ENCODE measurements around the gene SLC9A6.
A peak's percentile ranks its signal among the peaks of the same experiment; 100 is the strongest.
"Not testable (repeated sequence)": the region's sequence is repeated elsewhere in the genome, so short reads cannot be mapped to it uniquely, and the experiment has no call there.

SLC9A6 gene

DNA sequence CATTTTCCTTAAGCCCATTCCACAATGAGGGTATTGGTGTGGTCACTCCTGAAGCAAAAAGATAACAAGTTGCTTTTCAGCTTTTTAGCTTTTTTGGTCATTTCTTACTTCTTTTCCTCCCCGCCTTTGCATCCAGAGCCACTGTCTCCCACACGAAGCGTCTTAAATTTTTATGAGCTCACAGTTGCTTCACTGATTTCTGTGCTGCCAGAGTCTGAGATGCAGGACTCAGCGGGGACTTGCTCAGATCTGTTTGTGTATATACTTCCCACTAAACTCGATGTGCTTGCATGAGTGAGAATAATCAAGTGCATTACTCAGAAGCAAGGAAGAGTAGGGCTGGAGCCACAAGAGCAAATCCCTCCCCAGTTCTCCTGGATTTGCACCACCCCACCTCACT is 81.9 kb downstream of the SLC9A6 start:
- Histone ChIP-seq H4K20me1 (no peaks in the 10 kb centered on the region), H3K27ac (no peak overlapping the region), H3K9ac (no peak overlapping the region), H3K4me1 (peaks cover 35 to 60% (median 46%) of the 10 kb centered on the region in 10 experiments), H3K4me2 (0 out of 22 replicates have a peak overlapping the region, but pooled peaks of 1 of the 11 experiments have one; percentile 57), H3K4me3 (no peak overlapping the region), H3K36me3 (no peaks in the 10 kb centered on the region), H3K9me3 (replicated peaks in 1 of 11) (peaks cover 0 to 6% (median 0%) of the 10 kb centered on the region in 11 experiments; a peak in 1 of 22 replicates), H3K27me3 (peaks cover 95 to 100% (median 99%) of the 10 kb centered on the region in 11 experiments)
- TF ChIP-seq Cebpa-rat (IDR thresholded peaks at IDR 0.05) = no peak

GRCh38 chrX:136067966-136068365 is 82.7 kb downstream of the SLC9A6 start:
- Histone ChIP-seq H3K27ac (no peak overlapping the region; a peak in 1 of 22 replicates), H3K4me1 (peaks cover 31 to 51% (median 38%) of the 10 kb centered on the region in 10 experiments), H3K27me3 (peaks cover 92 to 100% (median 99%) of the 10 kb centered on the region in 11 experiments), H3K4me3 (no peak overlapping the region), H3K9me3 (replicated peaks in 1 of 11) (peaks cover 0 to 6% (median 0%) of the 10 kb centered on the region in 11 experiments; a peak in 1 of 22 replicates), H3K9ac (no peak overlapping the region), H3K36me3 (no peaks in the 10 kb centered on the region), H4K20me1 (no peaks in the 10 kb centered on the region), H3K4me2 (peak overlapping the region in 7 of 11 experiments; percentile 14 to 57 (median 46); a peak in 10 of 22 replicates)
- TF ChIP-seq Cebpa-rat (IDR thresholded peaks at IDR 0.05) = no peak

- Histone ChIP-seq H3K4me2 (no peak overlapping the region), H3K9me3 (replicated peaks in 1 of 11) (no peaks in the 10 kb centered on the region; a peak in 2 of 22 replicates), H3K9ac (no peak overlapping the region), H3K4me1 (no peaks in the 10 kb centered on the region), H3K36me3 (no peaks in the 10 kb centered on the region), H3K27me3 (peaks cover 66 to 97% (median 93%) of the 10 kb centered on the region in 11 experiments), H3K4me3 (no peak overlapping the region), H3K27ac (no peak overlapping the region), H4K20me1 (no peaks in the 10 kb centered on the region)
- no peak for TF ChIP-seq Cebpa-rat (IDR thresholded peaks at IDR 0.05)
Measured at GRCh38 chrX:136076942-136077341, 91.7 kb downstream of the SLC9A6 start.

- H3K36me3 ChIP-seq = no peaks in the 10 kb centered on the region
- H3K27me3 ChIP-seq = peaks cover 69 to 97% (median 94%) of the 10 kb centered on the region in 11 experiments
- H3K27ac ChIP-seq = no peak overlapping the region
- no peaks in the 10 kb centered on the region; a peak in 1 of 22 replicates for H3K9me3 ChIP-seq (replicated peaks in 1 of 11)
- no peaks in the 10 kb centered on the region for H3K4me1 ChIP-seq
- H3K4me3 ChIP-seq = no peak overlapping the region
- H3K4me2 ChIP-seq = no peak overlapping the region
- no peak overlapping the region for H3K9ac ChIP-seq
- peak in 2 of 11 experiments; percentile 35 to 41; a peak in 1 of 22 replicates for TF ChIP-seq Cebpa-rat (IDR thresholded peaks at IDR 0.05)
- H4K20me1 ChIP-seq = no peaks in the 10 kb centered on the region
Measured at GRCh38 chrX:136080766-136081165, 95.5 kb downstream of the SLC9A6 start.

- Histone ChIP-seq H4K20me1 (no peaks in the 10 kb centered on the region), H3K9ac (no peak overlapping the region), H3K4me1 (no peaks in the 10 kb centered on the region), H3K4me3 (no peak overlapping the region), H3K36me3 (no peaks in the 10 kb centered on the region), H3K27ac (no peak overlapping the region), H3K27me3 (peaks cover 75 to 100% (median 97%) of the 10 kb centered on the region in 11 experiments), H3K9me3 (replicated peaks in 1 of 11) (peaks cover 0 to 9% (median 0%) of the 10 kb centered on the region in 11 experiments; a peak in 3 of 22 replicates), H3K4me2 (no peak overlapping the region)
- TF ChIP-seq Cebpa-rat (IDR thresholded peaks at IDR 0.05) = no peak
Measured at GRCh38 chrX:136086521-136086920, 101.3 kb downstream of the SLC9A6 start.

- not testable (repeated sequence) for H4K20me1 ChIP-seq, H3K4me2 ChIP-seq, H3K4me1 ChIP-seq, H3K36me3 ChIP-seq, H3K9ac ChIP-seq, H3K4me3 ChIP-seq, H3K27ac ChIP-seq
- Histone ChIP-seq H3K27me3 (peaks cover 56 to 98% (median 92%) of the 10 kb centered on the region in 11 experiments), H3K9me3 (replicated peaks in 1 of 11) (peaks cover 0 to 12% (median 0%) of the 10 kb centered on the region in 11 experiments; a peak in 3 of 22 replicates)
Measured at GRCh38 chrX:136091898-136092297, 106.7 kb downstream of the SLC9A6 start.

GRCh38 chrX:136094962-136095361 is 109.7 kb downstream of the SLC9A6 start:
- Histone ChIP-seq H3K27ac (no peak overlapping the region), H3K9me3 (replicated peaks in 1 of 11) (peaks cover 0 to 12% (median 3%) of the 10 kb centered on the region in 11 experiments; a peak in 6 of 22 replicates), H4K20me1 (no peaks in the 10 kb centered on the region; a peak in 1 of 22 replicates), H3K4me1 (no peaks in the 10 kb centered on the region), H3K4me3 (no peak overlapping the region), H3K9ac (no peak overlapping the region), H3K27me3 (peaks cover 36 to 86% (median 75%) of the 10 kb centered on the region in 11 experiments), H3K36me3 (no peaks in the 10 kb centered on the region), H3K4me2 (no peak overlapping the region)
- no peak for TF ChIP-seq Cebpa-rat (IDR thresholded peaks at IDR 0.05)
